Measurements from ENCODE around the gene KLHDC4.
"Not testable (repeated sequence)": the region's sequence is repeated elsewhere in the genome, so short reads cannot be mapped to it uniquely, and the experiment has no call there.

The KLHDC4 gene

DNA sequence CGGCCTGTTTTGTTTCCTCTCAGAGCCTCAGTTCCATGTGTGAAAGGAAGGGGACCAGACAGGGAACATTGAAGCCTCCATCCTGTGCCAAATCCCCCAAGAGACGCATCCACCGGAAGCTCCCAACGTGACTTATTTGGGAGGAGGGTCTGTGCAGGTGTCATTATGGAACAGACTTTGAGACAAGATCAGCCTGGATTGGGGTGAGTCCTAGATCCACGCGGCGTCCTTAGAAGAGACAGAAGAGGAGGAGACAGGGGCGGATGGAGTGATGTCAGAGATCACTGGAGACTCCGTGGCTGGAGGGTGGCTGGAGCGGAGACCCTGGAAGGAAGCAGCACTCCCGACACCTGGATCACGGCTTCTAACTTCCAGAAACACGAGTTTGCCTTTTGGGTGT is 80.0 kb downstream of the KLHDC4 start:
- DNase-seq = no peak

- DNase-seq = no peak
Observed at GRCh38 chr16:87685405-87685755, 80.4 kb downstream of the KLHDC4 start.

- no peak for DNase-seq
Observed at GRCh38 chr16:87684711-87685404, 80.9 kb downstream of the KLHDC4 start.

- peak in 7 of 56 donors; percentile 8 to 46 (median 20) for DNase-seq
Observed at GRCh38 chr16:87684106-87684677, 81.6 kb downstream of the KLHDC4 start.

- DNase-seq = no peak
Observed at GRCh38 chr16:87682852-87683399, 82.9 kb downstream of the KLHDC4 start.

DNA sequence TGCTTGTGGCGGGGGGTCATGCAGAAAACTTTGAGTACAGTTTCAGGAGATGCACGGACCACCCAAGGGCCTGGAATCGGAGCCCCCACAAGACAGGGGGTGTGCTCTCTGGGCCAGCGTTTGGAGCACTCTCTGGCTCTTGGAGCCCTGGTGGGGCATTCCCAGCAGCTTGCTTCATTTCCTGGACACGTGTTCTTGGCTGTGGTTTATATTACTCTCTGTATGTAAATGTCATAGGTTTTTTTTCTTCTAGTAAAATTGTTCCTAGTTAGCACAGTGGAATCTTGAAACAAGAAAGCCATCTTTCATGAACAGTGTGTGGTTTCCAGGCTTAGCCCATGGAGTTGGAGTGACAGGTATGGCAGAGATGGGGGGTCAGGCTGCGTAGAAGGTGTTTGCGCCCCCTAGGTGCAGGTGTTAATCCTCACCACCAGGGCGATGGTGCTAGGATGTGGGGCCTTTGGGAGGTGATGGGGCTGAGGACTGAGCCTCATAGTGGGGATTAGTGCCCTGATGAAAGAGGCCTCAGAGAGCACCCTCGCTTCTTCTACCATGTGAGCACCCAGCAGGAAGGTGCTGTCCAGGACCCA is 83.7 kb downstream of the KLHDC4 start:
- DNase-seq = no peak

DNA sequence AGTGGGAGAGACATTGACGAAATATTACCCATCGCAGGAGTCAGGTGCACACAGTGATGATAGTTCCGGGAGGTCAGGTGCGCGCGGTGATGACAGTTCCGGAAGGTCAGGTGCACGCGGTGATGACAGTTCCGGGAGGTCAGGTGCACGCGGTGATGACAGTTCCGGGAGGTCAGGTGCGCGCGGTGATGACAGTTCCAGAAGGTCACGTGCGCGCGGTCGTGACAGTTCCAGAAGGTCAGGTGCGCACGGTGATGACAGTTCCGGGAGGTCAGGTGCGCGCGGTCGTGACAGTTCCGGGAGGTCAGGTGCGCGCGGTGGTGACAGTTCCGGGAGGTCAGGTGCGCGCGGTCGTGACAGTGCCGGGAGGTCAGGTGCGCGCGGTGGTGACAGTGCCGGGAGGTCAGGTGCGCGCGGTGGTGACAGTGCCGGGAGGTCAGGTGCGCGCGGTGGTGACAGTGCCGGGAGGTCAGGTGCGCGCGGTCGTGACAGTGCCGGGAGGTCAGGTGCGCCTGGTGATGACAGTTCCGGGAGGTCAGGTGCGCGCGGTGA is 84.7 kb downstream of the KLHDC4 start:
- not testable (repeated sequence) for DNase-seq

DNA sequence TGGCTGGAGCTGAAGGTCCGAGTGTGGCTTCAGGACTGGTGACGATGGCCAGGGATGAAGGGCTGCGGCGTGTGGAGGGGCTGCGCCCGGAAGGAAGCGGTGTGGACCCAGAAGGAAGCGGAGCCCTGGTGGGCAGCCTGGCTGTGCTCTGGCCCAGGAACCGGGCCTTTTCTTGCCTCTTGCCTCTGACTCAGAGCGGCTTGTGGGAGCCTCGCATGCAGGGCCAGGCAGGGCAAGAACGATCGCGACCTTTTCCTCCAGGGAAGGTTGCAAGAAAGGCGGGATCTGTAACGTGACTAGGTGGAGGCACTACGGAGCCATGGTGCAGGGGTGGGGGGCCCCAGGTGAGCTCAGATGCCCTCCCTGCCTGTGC is 85.5 kb downstream of the KLHDC4 start:
- DNase-seq = peak in 1 of 56 donors; percentile 27

GRCh38 chr16:87679593-87680271 is 86.1 kb downstream of the KLHDC4 start:
- DNase-seq = peak in 14 of 56 donors; percentile 5 to 58 (median 24)

DNA sequence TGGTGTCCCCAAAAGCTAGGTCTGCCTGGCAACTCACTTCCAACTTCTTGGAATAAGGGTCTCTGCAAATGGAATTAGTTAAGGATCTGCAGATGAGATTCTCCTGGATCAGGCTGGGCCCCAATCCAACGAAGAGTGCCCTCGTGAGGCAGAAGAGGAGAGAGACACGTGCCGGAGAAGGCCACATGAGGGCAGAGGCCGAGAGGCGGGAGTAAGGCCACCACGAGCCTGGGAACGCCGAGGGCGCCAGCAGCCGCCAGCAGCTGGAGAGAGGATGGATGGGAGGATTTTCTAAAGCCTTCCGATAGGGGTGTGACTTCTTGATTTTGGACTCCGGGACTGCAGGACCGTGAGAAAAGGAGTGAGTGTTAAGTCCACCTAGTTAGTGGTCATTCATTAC is 87.2 kb downstream of the KLHDC4 start:
- no peak for DNase-seq

DNA sequence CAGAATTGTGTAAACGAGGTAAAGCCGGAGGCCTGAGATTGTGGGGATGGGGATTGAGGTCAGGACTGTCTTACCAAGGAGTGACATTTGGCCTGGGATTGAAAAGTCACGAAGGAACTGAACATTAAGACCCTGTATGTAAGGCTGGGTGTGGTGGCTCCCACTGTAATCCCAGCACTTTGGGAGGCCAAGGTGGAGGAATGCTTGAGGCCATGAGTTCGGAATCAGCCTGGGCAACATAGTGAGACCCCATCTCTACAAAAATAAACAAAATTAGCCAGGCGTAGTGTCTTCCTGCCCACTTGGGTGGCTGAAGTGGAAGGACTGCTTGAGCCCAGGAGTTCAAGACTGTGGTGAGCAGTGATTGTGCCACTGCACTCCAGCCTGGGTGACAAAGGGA is 88.0 kb downstream of the KLHDC4 start:
- no peak for DNase-seq

GRCh38 chr16:87675111-87675719 is 90.6 kb downstream of the KLHDC4 start:
- DNase-seq = no peak

- DNase-seq = no peak
Observed at GRCh38 chr16:87674419-87674818, 91.4 kb downstream of the KLHDC4 start.

GRCh38 chr16:87671715-87672270 is 94.0 kb downstream of the KLHDC4 start:
- DNase-seq = peak in 1 of 56 donors; percentile 22

DNA sequence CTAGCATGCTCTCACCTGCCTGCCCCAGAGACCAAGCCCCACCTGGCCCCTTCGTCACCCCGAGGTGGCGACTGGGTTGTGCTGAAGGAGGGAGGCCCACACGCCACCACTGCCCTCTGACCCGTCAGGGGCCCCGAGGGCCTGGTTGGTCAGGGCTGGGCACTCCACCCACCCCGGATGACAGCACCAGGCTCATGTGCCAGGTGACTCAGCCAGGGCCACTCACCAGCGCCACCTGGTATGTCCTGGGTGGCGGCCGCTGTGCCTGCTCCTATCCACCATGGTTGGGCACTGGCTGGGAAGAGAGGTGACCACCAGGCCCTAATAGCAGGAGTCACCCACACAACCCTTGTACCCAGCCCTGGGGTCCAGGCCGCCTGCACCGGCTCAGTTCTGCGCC is 94.6 kb downstream of the KLHDC4 start:
- DNase-seq = no peak

- DNase-seq = no peak
Observed at GRCh38 chr16:87669672-87670071, 96.1 kb downstream of the KLHDC4 start.

- no peak for DNase-seq
Observed at GRCh38 chr16:87667946-87668345, 97.8 kb downstream of the KLHDC4 start.

DNA sequence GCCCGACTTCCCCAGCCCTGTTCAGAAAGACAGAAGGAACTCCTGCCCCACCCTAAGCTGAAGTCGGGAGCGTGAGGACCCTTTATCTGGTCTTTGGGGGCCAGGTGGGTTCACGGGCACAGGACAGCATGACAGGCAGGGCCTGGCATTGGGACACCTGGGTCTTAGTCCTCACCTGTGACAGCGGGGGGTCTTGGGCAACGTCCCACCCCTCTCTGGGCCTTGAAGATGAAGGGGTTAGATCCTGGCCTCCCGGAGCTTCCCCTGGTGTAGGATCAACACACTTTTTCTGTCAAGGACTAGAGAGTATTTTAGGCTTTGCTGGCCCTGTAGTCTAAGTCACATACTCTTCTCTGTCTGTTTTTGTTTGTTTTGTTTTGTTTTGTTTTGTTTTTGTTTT is 98.3 kb downstream of the KLHDC4 start:
- no peak for DNase-seq

GRCh38 chr16:87666919-87667318 is 98.9 kb downstream of the KLHDC4 start:
- DNase-seq = no peak

- DNase-seq = no peak
Observed at GRCh38 chr16:87665193-87665592, 100.6 kb downstream of the KLHDC4 start.

DNA sequence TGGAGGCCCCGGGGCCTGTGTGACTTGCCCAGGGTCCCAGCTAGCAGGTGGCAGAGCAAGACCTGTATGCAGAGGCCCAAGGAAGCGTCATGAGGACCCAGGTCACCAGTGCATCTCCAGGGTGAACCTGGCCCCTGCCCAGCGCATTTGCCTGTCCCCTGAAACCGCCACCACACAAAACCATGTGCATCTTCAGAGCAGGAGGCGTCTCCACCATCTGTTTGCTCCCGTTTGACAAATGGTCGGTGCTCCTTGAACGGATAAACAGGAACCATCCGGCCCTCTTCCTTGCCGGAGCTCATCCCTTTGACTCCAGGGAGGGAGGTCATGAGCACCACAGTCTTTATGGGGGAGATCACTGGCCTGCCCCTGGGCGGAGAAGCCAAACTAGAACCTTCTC is 101.0 kb downstream of the KLHDC4 start:
- DNase-seq = no peak
